PC-9 (cell line): Measurements from ENCODE around the gene CRACDL.

Experiments used
- CTCF ChIP-seq: fragments of 200-600 bp; sonication (generic); conservative IDR thresholded peaks from 2 replicates; pipeline ENCODE4 v1.6.1; 2017; ENCODE audit warnings: mixed run types, antibody characterized with exemption, mild to moderate bottlenecking, moderate library complexity
- EZH2 ChIP-seq: fragments of 200-600 bp; sonication (generic); IDR thresholded peaks from 2 replicates; pipeline ENCODE4 v1.8.0; 2017; ENCODE audit warnings: antibody characterized with exemption, low read depth

GRCh38 chr2:98850074-98850473 lies 86.0 kb downstream of the CRACDL start:
- no peak for TF ChIP-seq CTCF
- no peak for TF ChIP-seq EZH2
